Hematopoietic multipotent progenitor cell treated with erythropoietin and hydrocortisone succinate and interleukin-3 and kit ligand, for 6 days (in vitro differentiated cells): Measurements from ENCODE around the gene RPS16.

Experiments used
- DNase-seq: peaks from one replicate; pipeline ENCODE4 v3.0.0-alpha.2; 2015

Gene RPS16

GRCh38 chr19:39405958-39406655 is 29.6 kb downstream of the RPS16 start:
- peak; percentile 87 for DNase-seq

- peak; percentile 41 for DNase-seq
Measured at GRCh38 chr19:39405261-39405957, 30.3 kb downstream of the RPS16 start.

GRCh38 chr19:39403331-39404312 is 32.1 kb downstream of the RPS16 start:
- peak; percentile 91 for DNase-seq

GRCh38 chr19:39402346-39403300 is 33.1 kb downstream of the RPS16 start:
- peak; percentile 90 for DNase-seq

GRCh38 chr19:39401549-39402345 is 34.0 kb downstream of the RPS16 start:
- DNase-seq = peak; percentile 89

- DNase-seq = no peak
Measured at GRCh38 chr19:39401070-39401548, 34.6 kb downstream of the RPS16 start.

- DNase-seq = no peak
Measured at GRCh38 chr19:39400061-39400460, 35.7 kb downstream of the RPS16 start.

GRCh38 chr19:39399668-39400050 is 36.1 kb downstream of the RPS16 start:
- DNase-seq = peak; percentile 42

GRCh38 chr19:39398297-39398864 is 37.4 kb downstream of the RPS16 start:
- DNase-seq = peak; percentile 91

GRCh38 chr19:39397360-39398296 is 38.1 kb downstream of the RPS16 start:
- DNase-seq = peak; percentile 94

- DNase-seq = peak; percentile 100
Measured at GRCh38 chr19:39390751-39391437, 44.9 kb downstream of the RPS16 start, which contains the start of the genes MED29 and PAF1. Gene MED29 (plus strand): TSS chr19:39391378. CDS start chr19:39391423, 45 bp downstream. Gene PAF1 (minus strand): TSS chr19:39391106. CDS start chr19:39390864, 242 bp downstream.

- no peak for DNase-seq
Measured at GRCh38 chr19:39390451-39390750, 45.3 kb downstream of the RPS16 start.

- no peak for DNase-seq
Measured at GRCh38 chr19:39389631-39390414, 45.9 kb downstream of the RPS16 start.

GRCh38 chr19:39388657-39389056 is 47.1 kb downstream of the RPS16 start:
- no peak for DNase-seq

GRCh38 chr19:39386557-39386956 is 49.2 kb downstream of the RPS16 start:
- DNase-seq = no peak

- no peak for DNase-seq
Measured at GRCh38 chr19:39385629-39386411, 49.9 kb downstream of the RPS16 start.
